ENCODE measurements around the gene C11orf21.

The C11orf21 gene

GRCh38 chr11:2258501-2259465, 42.9 kb downstream of the C11orf21 start:
- intact Hi-C loops (cut with DNase I) = no loop called here
- DNase-seq = peak in 5 of 42 donors; percentile 1 to 41 (median 25)

- intact Hi-C loops (cut with DNase I) = no loop called here
- DNase-seq = peak in 5 of 42 donors; percentile 12 to 34 (median 27)
Measured at GRCh38 chr11:2256951-2257700, 44.6 kb downstream of the C11orf21 start.

GRCh38 chr11:2256293-2256913, 45.3 kb downstream of the C11orf21 start:
- DNase-seq = peak in 2 of 42 donors; percentile 9 to 29
- intact Hi-C loops (cut with DNase I) = no loop called here

- intact Hi-C loops (cut with DNase I) = no loop called here
- DNase-seq = peak in 4 of 42 donors; percentile 7 to 28 (median 11)
Measured at GRCh38 chr11:2252018-2252417, 49.7 kb downstream of the C11orf21 start.

GRCh38 chr11:2251138-2251537, 50.6 kb downstream of the C11orf21 start:
- intact Hi-C loops (cut with DNase I) = no loop called here

GRCh38 chr11:2250485-2250884, 51.2 kb downstream of the C11orf21 start:
- DNase-seq = no peak
- intact Hi-C loops (cut with DNase I) = no loop called here

More at GRCh38 chr11:2251138-2251537, 50.6 kb downstream of the C11orf21 start:
- DNase-seq = peak in 1 of 42 donors; percentile 4

- intact Hi-C loops (cut with DNase I) = no loop called here
- peak in 1 of 42 donors; percentile 2 for DNase-seq
Measured at GRCh38 chr11:2250041-2250440, 51.7 kb downstream of the C11orf21 start.

- intact Hi-C loops (cut with DNase I) = no loop called here
- DNase-seq = peak in 1 of 42 donors; percentile 7
Measured at GRCh38 chr11:2249189-2249916, 52.4 kb downstream of the C11orf21 start.

- DNase-seq = no peak
- intact Hi-C loops (cut with DNase I) = no loop called here
Measured at GRCh38 chr11:2248762-2249161, 53.0 kb downstream of the C11orf21 start.

GRCh38 chr11:2248242-2248641, 53.5 kb downstream of the C11orf21 start:
- no peak for DNase-seq
- intact Hi-C loops (cut with DNase I) = no loop called here

GRCh38 chr11:2247496-2247895, 54.2 kb downstream of the C11orf21 start:
- intact Hi-C loops (cut with DNase I) = no loop called here
- no peak for DNase-seq
